Measurements from ENCODE around the gene NRK.
"Not testable (repeated sequence)": the region's sequence is repeated elsewhere in the genome, so short reads cannot be mapped to it uniquely, and the experiment has no call there.

The NRK gene

GRCh38 chrX:105894721-105895120, 72.4 kb downstream of the NRK start:
- no peak for DNase-seq (ENCODE audit: low spot score)

- DNase-seq (ENCODE audit: low spot score), result no peak
Measured at GRCh38 chrX:105909576-105909975, 87.2 kb downstream of the NRK start.

- DNase-seq (ENCODE audit: low spot score), result no peak
Measured at GRCh38 chrX:105910563-105911105, 88.3 kb downstream of the NRK start.

- DNase-seq (ENCODE audit: low spot score), result no peak
Measured at GRCh38 chrX:105945266-105945665, 122.9 kb downstream of the NRK start.

GRCh38 chrX:105969487-105969886, 147.1 kb downstream of the NRK start:
- no peak for DNase-seq (ENCODE audit: low spot score)

- DNase-seq (ENCODE audit: low spot score), result no peak
Measured at GRCh38 chrX:105972690-105973386, 150.5 kb downstream of the NRK start.

GRCh38 chrX:105973387-105973739, 151.0 kb downstream of the NRK start:
- no peak for DNase-seq (ENCODE audit: low spot score)

DNA sequence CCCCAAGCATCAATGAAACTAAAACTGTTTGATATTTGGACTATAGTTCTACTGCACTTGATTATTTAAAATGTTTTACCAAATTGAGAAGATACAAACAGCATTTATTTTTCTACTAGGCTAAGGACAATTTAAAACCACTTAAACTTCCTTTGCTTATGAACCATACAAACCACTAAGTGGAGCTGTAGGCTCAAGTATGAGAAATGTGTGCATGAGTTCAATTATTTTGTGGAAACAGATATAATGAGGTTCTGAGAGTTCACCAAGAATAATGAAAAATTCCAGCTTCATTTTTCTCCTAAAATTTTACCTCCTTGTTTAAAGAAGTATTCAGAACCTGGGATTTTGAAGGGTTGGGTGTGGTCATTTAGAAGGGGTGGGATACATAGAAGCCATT, 153.0 kb downstream of the NRK start:
- DNase-seq (ENCODE audit: low spot score), result no peak

GRCh38 chrX:105981772-105982485, 159.6 kb downstream of the NRK start:
- DNase-seq (ENCODE audit: low spot score), result no peak

DNA sequence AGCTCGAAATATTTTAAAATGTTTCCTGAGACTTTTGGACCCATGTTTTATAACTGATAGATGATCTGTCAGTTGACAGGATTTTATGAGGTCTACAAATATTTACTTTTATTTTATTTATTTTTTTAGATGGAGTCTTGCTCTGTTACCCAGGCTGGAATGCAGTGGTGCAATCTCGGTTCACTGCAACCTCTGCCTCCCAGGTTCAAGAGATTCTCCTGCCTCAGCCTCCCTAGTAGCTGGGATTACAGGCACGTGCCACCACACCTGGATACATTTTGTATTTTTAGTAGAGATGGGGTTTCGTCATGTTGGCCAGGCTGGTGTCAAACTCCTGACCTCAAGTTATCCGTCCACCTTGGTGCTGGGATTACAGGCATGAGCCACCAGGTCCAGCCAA, 166.1 kb downstream of the NRK start:
- DNase-seq (ENCODE audit: low spot score), result not testable (repeated sequence)

GRCh38 chrX:105999294-105999693, 177.0 kb downstream of the NRK start:
- no peak for DNase-seq (ENCODE audit: low spot score)

DNA sequence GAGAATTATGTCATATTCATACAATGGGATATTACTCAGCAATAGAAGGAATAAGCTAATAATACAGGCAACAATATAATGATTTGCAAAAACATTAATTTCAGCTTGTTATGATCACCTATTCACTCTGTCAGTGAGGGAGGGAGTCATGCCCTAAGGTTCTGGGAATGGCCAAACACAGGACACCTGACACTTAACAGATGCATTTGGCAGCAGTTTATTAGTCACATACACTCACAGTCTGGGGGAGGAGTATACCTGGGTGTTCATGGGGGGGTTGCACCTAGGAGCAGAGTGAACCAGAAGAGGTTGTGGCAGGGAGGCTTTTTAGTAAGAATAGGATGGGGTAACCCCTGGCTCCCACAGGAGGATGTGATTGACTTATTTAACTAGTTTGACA, 177.9 kb downstream of the NRK start:
- DNase-seq (ENCODE audit: low spot score), result no peak

DNA sequence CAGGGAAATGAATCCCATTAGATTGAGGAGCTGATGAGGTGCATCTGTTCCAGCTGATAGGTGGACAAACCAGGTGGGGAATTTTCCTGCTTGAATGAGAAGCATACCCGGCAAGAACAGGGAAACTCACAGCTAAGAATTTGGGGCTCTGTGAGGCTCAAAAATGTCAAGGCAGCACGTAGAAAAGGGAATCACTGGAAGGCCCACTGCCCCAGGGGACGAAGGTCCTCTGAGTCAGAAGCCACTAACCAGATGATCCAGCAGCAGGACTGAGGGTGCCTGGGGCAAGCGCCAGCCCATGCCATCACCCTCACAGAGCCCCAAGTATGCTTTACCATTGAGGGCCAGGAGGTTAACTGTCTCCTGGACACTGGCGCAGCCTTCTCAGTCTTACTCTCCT, 178.3 kb downstream of the NRK start:
- DNase-seq (ENCODE audit: low spot score), result not testable (repeated sequence)

DNA sequence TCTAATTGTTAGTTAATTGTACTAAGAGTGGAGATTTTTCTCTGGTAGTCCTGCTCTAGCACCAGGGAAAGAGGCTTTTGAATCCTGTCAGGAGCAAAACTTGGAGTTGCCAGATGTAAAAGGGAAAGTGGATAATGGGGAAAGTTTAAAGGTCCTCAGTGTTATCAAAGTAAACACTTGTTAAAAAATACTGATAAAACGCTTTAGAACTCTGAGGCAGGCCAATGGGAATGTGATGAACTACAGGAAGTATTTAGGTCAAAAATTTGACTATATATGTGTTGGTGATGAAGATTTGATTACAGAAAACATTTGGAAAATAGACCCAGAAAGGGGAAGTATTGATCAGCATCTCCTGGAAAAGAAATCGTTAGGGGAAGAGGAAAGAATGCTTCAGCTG, 183.3 kb downstream of the NRK start:
- no peak for DNase-seq (ENCODE audit: low spot score)

- DNase-seq (ENCODE audit: low spot score), result no peak
Measured at GRCh38 chrX:106007815-106008214, 185.5 kb downstream of the NRK start.

All from D341Med (cell line).